K562 (cell line): ENCODE data around the gene TIMM8A. TPM values are rescaled to one million over a fixed set of nuclear protein-coding genes. Genes with fewer than 3 reads are reported as not detected.

ENCODE experiments used
- CEBPG ChIP-seq, 3 experiments: fragments of 200-800 bp in 1 of 3; sonication (Bioruptor generic) in 1 of 3; sonication (generic) in 1 of 3; formaldehyde crosslinking in 1 of 3; IDR thresholded peaks in 2 of 3; conservative IDR thresholded peaks in 1 of 3; 2 replicates each; pipeline versions ENCODE4 v1.6.1 to v1.8.0; 2016 to 2022; ENCODE audit warnings: missing compliant biosample characterization in 2 of 3, missing genetic modification characterization in 2 of 3, mild to moderate bottlenecking in 1 of 3, missing genetic modification reagents in 1 of 3
- CREB3L1 ChIP-seq: fragments of 450-650 bp; IDR thresholded peaks from 2 replicates; pipeline ENCODE4 v1.6.1; 2014; ENCODE audit warnings: low read depth, mild to moderate bottlenecking, moderate library complexity, borderline replicate concordance
- ELK1 ChIP-seq: sonication (generic); formaldehyde crosslinking; IDR thresholded peaks from 2 replicates; pipeline ENCODE4 v1.8.1; 2022; ENCODE audit warnings: missing genetic modification reagents
- FOXO4 ChIP-seq: fragments of 450-650 bp; formaldehyde crosslinking; IDR thresholded peaks from 2 replicates; pipeline ENCODE4 v1.4.0; 2020; ENCODE audit warnings: mild to moderate bottlenecking, moderate library complexity
- MCM2 ChIP-seq: fragments of 450-650 bp; IDR thresholded peaks from 2 replicates; pipeline ENCODE4 v1.6.1; 2017; ENCODE audit warnings: low read depth, mild to moderate bottlenecking
- RAD51 ChIP-seq: fragments of 450-650 bp; IDR thresholded peaks from 2 replicates; pipeline ENCODE4 v1.7.1; 2016; ENCODE audit warnings: low read depth, mild to moderate bottlenecking, borderline replicate concordance
- SAFB2 ChIP-seq: fragments of 200-400 bp; formaldehyde crosslinking; IDR thresholded peaks from 2 replicates; pipeline ENCODE4 v1.6.1; 2018; ENCODE audit warnings: borderline replicate concordance, low read length, low read depth, moderate library complexity; ENCODE audit not compliant: severe bottlenecking
- STAT5A ChIP-seq: IDR thresholded peaks from 2 replicates; pipeline ENCODE4 v1.6.1; 2012; ENCODE audit warnings: low read length, inconsistent platforms, borderline replicate concordance
- ZNF124 ChIP-seq: sonication (generic); formaldehyde crosslinking; IDR thresholded peaks from 2 replicates; pipeline ENCODE4 v1.8.1; 2022; ENCODE audit warnings: missing genetic modification reagents
- ZNF318 ChIP-seq, 2 experiments: fragments of 450-650 bp; IDR thresholded peaks; 2 replicates each; pipeline ENCODE4 v1.6.1; 2016; ENCODE audit warnings: mild to moderate bottlenecking in 2 of 2, borderline replicate concordance in 1 of 2, low read depth in 1 of 2, moderate library complexity in 1 of 2
- ZNF76 ChIP-seq: fragments of 250-450 bp; sonication (Bioruptor Pico); IDR thresholded peaks from 2 replicates; pipeline ENCODE4 v1.4.0; 2020; ENCODE audit warnings: mild to moderate bottlenecking, moderate library complexity, borderline replicate concordance
- polyA plus RNA-seq, 8 experiments: library from polyadenylated mRNA; depleted of rRNA in 4 of 8; stranded (reverse) in 5 of 8; unstranded in 3 of 8; fragments of >200 nt; fragmentation: Nextera tagmentation in 2 of 8; fragmentation: Illumina TruSeq in 1 of 8; extraction: Ambion mirVana in 2 of 8; extraction: Trizol in 1 of 8; gene quantifications; 2 replicates each; pipeline versions ENCODE4 v1.2.1 to v1.2.3, GENCODE V29; 2011 to 2014; ENCODE audit warnings: inconsistent platforms in 1 of 8, missing spikeins in 1 of 8
- total RNA-seq, 7 experiments: library from RNA; depleted of rRNA in 6 of 7; stranded (reverse); fragments of >200 nt in 6 of 7; fragmentation: Illumina TruSeq in 2 of 7; extraction: Trizol in 2 of 7; gene quantifications; 2 replicates each; pipeline versions ENCODE4 v1.2.1 to v1.2.3, GENCODE V29; 2011 to 2021; ENCODE audit warnings: low replicate concordance in 1 of 7

Gene TIMM8A
- total and polyA plus RNA-seq, 9 of the 15 experiments (the other 6 are each of a cell fraction or from before 2014, with no cell fraction given) = 10.9 to 132 (median 41.1) TPM

GRCh38 chrX:101348452-101349192, at the start of gene TIMM8A (continued):
- TF ChIP-seq CEBPG (CRISPR knock-in tag; IDR thresholded peaks at IDR 0.05) (no peak), CEBPG (tag; conservative IDR thresholded peaks at IDR 0.05 in 1 of 2, IDR thresholded peaks at IDR 0.05 in 1 of 2) (no peak), ELK1 (CRISPR knock-in tag) (no peak), SAFB2 (no peak), ZNF76 (no peak), ZNF318 (IDR thresholded peaks at IDR 0.05; ENCODE audit: borderline replicate concordance in 1 of 2, low read depth in 1 of 2) (no peak), STAT5A (no peak), RAD51 (peak; percentile 97), CREB3L1 (no peak), FOXO4 (CRISPR knock-in tag) (no peak), ZNF124 (CRISPR knock-in tag) (no peak), MCM2 (no peak)
